Amniotic epithelial cell (primary cell): ENCODE measurements around the gene DYNC2I2.
A peak's percentile ranks its signal among the peaks of the same experiment; 100 is the strongest.

ENCODE experiments used
- DNase-seq: peaks from one replicate; pipeline ENCODE4 v3.0.0-alpha.2; 2010; ENCODE audit warnings: low read depth

Gene DYNC2I2

GRCh38 chr9:128636024-128636390 lies 20.6 kb downstream of the DYNC2I2 start:
- DNase-seq = no peak

GRCh38 chr9:128635266-128636023 lies 21.2 kb downstream of the DYNC2I2 start:
- DNase-seq = peak; percentile 91

DNA sequence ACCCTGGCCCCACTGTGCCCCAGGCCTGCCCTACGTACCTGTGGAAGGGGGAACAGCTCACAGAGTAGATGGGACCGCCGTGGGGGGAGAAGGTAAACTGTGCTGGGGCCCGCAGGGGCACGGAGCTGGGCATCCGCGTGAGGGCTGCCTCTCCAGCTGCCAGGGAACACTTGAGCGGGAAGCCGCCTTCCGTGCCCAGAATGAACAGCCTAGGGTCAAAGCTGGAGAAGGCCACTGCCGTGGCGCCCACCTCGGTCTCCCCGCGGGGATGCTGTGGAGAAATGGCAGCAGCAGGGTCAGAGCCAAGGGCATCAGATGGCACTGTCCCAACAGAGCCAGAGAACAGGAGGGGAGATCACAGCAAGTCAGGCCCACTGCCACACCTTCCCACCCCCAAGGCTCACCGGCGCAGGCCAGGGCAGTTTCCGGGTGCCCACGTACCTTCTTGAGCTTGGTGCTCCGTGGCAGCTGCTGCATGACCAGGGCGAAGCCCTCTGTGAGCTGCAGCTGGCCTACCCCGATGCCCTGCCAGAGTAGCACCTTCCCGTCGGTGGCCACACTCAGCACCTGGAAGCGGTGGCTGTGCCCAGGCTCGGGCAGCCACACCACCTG lies 21.9 kb downstream of the DYNC2I2 start:
- no peak for DNase-seq

DNA sequence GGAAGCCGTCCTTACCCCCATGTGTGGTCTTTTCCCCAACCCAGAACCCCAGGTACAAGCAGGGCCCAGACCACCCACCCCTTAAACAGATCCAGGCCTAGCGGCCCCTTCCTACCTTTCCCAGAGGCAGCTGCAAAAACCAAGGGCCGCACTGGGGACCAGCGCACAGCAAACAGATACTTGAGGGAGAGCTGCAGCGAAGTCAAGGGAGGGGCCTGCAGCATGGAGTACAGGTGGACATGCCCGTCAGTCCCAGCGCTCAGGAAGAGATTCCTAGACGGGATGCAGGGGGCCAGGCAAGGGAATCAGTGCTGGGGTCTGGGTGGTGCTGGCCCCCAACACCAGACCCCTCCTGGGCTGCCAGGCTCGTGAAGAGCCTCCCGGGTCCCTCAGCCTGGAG lies 22.5 kb downstream of the DYNC2I2 start:
- no peak for DNase-seq

DNA sequence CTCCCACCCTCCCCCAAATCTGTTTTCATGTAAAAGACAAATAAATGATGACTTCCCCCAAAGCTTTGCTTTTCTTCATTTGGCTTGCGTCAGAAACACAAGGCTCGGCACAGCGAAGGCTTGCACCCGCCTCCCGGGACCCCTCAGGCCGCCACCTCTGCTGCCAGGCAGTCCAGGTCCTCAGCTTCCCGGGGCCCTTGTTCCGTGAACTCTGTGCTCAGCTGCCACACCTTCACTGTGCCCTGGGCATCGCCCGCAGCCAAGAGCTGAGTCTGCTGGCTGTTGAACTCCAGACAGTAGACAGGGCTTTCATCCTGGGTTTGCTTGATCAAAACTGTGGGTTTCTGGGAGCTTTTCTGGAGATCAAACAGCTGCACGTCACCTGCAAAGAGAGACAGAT lies 23.0 kb downstream of the DYNC2I2 start:
- no peak for DNase-seq

- no peak for DNase-seq
Observed at GRCh38 chr9:128633057-128633456, 23.6 kb downstream of the DYNC2I2 start.

DNA sequence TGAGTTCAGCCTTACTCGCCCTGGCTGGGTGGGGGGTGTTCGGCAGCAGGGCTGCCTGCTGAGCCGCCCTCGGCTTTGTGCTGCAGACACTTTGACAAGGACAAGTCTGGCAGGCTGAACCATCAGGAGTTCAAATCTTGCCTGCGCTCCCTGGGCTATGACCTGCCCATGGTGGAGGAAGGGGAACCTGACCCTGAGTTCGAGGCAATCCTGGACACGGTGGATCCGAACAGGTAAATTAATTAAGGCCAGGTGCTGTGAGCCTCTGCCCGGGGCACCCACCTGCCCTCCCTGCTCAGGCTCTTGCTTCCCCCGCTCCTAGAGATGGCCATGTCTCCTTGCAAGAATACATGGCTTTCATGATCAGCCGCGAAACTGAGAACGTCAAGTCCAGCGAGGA lies 24.2 kb downstream of the DYNC2I2 start:
- DNase-seq = no peak

DNA sequence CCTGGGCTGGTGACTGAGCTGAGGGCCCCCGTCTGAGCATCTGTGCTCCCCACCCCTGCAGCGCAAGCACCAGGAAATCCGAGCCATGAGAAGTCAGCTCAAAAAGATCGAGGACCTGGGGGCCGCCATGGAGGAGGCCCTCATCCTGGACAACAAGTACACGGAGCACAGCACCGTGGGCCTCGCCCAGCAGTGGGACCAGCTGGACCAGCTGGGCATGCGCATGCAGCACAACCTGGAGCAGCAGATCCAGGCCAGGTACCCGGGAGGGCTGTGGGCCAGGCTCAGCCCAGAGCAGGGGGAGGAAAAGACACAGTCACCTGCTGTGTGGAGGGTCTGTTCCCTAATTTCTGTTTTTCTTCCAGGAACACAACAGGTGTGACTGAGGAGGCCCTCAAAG lies 24.6 kb downstream of the DYNC2I2 start:
- DNase-seq = no peak

GRCh38 chr9:128631636-128632035 lies 25.0 kb downstream of the DYNC2I2 start:
- DNase-seq = no peak

GRCh38 chr9:128629852-128630545 lies 26.6 kb downstream of the DYNC2I2 start:
- DNase-seq = no peak

- no peak for DNase-seq
Observed at GRCh38 chr9:128629136-128629535, 27.5 kb downstream of the DYNC2I2 start.

GRCh38 chr9:128628471-128629048 lies 28.1 kb downstream of the DYNC2I2 start:
- DNase-seq = no peak

DNA sequence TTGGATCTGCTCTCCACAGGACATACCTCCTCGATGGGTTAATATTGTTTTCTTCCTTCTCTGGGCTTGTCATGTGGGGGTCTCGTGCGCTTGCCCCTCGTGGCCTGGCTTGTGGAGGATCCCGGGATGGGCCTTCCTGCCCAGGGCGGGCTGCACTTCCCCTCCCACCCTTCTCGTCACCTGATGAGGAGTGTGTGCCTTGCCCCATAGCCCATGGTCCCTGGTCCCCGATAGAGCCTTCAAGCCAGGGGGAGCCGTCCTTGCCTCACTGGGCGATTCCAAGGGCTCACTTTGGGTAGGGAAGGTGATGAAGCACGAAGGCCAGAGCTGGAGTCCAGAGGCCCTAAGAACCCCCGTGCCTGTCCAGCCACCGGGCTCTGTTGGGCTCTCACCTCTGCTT lies 28.7 kb downstream of the DYNC2I2 start:
- no peak for DNase-seq

DNA sequence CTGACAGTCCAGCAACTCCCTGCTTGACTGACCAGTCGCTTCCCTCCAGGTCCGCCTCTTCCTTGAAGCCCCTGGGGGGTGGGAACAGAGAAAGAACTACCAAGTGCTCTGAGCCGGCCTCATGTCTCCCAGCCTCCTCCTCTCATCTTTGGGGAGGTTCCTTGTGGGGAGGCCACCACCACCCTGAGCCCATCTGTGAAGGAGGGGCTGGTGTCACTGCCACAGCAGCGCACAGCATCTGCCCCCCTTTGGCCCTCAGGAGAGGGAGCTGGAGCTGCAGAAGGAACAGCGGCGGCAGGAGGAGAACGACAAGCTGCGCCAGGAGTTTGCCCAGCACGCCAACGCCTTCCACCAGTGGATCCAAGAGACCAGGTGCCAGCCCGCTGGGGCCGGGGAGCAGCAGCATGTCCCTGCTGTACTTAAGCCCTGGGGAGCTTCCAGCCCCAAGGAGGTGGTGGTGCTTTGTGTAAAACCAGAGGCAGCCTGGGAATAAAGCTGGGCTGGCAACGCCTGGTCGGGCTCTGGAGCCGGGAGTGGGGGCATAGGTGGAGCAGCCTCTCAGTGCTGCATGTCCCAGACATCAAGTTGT lies 29.4 kb downstream of the DYNC2I2 start:
- DNase-seq = no peak

GRCh38 chr9:128626181-128626580 lies 30.5 kb downstream of the DYNC2I2 start:
- no peak for DNase-seq

- no peak for DNase-seq
Observed at GRCh38 chr9:128625391-128626146, 31.1 kb downstream of the DYNC2I2 start.

DNA sequence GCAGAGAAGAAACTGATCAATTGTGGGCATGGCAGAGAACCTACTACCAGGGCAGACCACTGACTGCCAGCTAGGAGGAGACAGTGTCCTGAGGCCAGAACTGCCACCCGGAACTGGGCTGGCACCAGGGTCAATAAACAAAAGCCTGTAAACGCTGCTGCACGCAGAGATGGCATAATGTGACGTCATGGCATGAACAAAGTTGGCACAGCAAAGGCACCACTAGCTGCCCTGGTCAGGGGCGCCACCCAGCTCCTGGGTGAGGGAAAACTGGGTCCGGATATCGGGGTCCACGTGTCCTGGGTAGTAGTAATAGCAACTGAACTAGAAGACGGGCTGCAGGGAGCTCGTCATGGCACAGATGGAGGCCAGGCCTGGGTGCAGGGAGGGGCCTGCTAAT lies 32.1 kb downstream of the DYNC2I2 start:
- no peak for DNase-seq

DNA sequence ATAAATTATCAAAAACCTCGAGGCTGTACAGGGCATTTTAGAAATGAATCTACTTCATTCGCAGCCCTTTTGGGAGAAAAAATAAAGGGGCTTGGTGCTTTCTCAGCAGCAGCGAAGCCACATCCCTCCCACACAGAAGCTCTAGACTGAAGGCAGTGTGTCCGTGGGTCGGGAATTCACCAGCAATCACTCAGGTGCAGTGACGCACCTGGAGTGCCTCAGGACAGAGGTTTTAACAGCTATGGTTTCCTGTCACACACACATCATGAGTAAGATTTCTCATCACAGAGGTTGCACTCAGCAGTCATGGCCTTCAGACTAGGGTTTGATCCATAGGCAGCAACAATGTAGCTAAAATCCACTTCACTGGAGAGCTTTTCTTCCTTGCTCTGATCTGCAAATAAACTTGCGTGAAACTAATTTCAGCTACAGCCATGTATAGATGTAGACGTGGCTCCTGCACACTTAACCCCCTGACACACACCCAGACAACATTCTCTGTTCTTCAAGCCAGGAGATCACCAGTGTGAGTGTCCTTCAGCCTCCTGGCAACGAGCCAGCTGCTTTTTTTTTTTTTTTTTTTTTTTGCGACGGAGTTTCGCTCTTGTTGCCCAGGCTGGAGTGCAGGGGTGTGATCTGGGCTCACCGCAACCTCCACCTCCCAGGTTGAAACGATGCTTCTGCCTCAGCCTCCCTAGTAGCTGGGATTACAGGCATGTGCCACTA lies 34.8 kb downstream of the DYNC2I2 start:
- no peak for DNase-seq

DNA sequence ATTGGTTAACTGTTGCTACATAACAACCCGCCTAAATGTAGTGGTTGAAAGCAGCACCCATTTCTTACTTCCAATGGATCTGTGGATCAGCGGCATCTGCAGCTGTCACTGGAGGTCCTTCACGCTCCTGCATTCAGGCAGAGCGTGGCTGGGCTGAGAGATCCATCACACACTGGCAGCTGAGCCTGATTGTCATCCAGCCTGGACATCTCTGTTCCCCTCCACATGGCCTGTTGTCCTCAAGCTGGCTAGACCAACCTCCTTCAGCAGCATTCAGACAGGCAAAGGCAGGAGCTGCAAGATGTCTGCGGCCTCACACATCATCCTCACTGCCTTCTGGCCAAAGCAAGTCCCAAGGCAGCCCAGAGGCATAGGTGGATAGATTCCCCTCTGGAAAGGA lies 36.9 kb downstream of the DYNC2I2 start:
- no peak for DNase-seq

DNA sequence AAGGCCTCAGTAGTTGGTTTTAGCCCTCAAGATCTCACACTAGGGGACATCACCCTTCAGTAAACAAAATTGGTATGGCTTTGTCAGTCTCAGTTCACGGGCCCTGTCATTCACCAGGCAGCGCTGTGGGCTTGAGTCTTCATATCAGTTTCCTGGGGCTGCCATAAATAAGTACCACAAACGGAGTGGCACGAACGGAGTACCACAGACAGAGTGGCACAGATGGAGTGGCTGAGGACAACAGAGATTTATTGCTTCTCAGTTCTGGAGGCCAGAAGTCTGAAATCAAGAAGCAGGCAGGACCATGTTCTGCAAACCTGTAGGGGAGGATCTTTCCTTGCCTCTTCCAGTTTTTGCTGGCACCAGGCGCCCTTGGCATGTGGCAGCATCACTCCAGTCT lies 37.5 kb downstream of the DYNC2I2 start:
- DNase-seq = no peak

GRCh38 chr9:128617943-128618342 lies 38.7 kb downstream of the DYNC2I2 start:
- DNase-seq = no peak
